A549 (cell line): ENCODE measurements around the gene KIF1B.

Experiments used
- CBX8 ChIP-seq: fragments of 200-600 bp; sonication (generic); IDR thresholded peaks from 2 replicates; pipeline ENCODE4 v1.6.1; 2016
- SREBF2 ChIP-seq: fragments of 450-650 bp; IDR thresholded peaks from 2 replicates; pipeline ENCODE4 v1.6.1; 2014; ENCODE audit warnings: mild to moderate bottlenecking, moderate library complexity

GRCh38 chr1:10249808-10250457, 39.6 kb downstream of the KIF1B start:
- TF ChIP-seq CBX8: no peak
- no peak for TF ChIP-seq SREBF2
